Memory B cell (primary cell): Measurements from ENCODE around the gene TPCN2.
"Not testable (repeated sequence)": the region's sequence is repeated elsewhere in the genome, so short reads cannot be mapped to it uniquely, and the experiment has no call there.

Experiments
- ATAC-seq: fragments of 150-1000 bp; cut with Tn5 transposase; 2 replicates; pipeline ENCODE4 v1.10.0; 2021; ENCODE audit warnings: low read depth, mild to moderate bottlenecking, moderate library complexity
- DNase-seq, 2 donors: peaks; one replicate each; pipeline ENCODE4 v3.0.0; 2022; ENCODE audit warnings: low spot score in 2 of 2
- H3K27ac Mint-ChIP-seq: one replicate; pipeline ENCODE4 v1.8.0; 2022; ENCODE audit warnings: mild to moderate bottlenecking, moderate library complexity, mixed read lengths
- H3K27me3 Mint-ChIP-seq: one replicate; pipeline ENCODE4 v1.8.0; 2022; ENCODE audit warnings: mixed read lengths
- H3K36me3 Mint-ChIP-seq: one replicate; pipeline ENCODE4 v1.8.0; 2022; ENCODE audit warnings: mild to moderate bottlenecking, mixed read lengths
- H3K4me1 Mint-ChIP-seq: one replicate; pipeline ENCODE4 v1.8.0; 2022; ENCODE audit warnings: mixed read lengths
- H3K4me3 Mint-ChIP-seq: one replicate; pipeline ENCODE4 v1.8.0; 2022; ENCODE audit warnings: mild to moderate bottlenecking, moderate library complexity, mixed read lengths
- H3K9me3 Mint-ChIP-seq: one replicate; pipeline ENCODE4 v1.8.0; 2022; ENCODE audit warnings: mixed read lengths

The TPCN2 gene

DNA sequence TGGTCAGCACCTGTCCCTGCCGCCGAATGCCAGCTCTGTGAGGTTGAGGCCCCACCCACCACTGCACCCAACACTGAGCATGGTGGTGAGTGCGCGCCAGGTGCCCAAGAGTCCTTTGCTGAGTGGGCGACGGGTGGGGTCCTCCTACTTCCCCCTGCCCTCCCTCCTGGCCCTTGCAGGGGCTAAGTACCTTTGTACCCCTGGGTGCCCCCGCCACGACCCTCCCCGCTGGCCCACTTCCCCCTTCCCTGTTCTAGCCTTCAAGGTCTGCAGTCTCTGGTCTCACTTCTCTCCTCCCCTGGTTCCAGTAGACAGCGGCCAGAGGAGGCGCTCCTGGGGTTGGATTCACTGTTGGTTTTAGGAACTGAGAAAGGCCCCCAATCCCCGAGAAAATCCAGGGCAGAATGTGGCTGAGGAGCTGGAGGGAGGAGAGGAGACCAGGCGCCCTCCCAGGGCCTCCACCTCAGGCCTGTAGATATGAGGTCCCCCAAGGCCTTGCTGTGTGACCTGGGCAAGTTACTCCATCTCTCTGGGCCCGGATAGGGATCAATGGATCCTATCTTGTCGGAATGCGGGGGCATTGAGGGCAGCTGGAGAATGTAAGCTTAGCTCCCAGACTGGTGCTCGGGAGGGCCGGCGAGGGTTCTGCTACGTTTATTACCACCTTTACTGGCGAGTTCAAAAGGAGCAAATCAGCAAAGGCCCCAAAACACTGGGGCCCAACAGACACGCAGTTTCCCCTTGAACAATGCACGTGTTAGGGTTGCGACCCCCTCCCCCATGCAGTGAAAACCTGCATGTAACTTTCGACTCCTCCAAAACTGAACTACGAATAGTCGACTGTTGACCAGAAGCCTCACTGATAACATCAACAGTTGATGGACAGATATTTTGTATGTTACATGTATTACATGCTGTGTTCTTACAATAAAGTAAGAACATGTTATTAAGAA is 75.1 kb downstream of the TPCN2 start:
- Mint-ChIP-seq H3K4me3 (peak overlapping the region; percentile 76), H3K36me3 (peaks cover 5% of the 10 kb centered on the region), H3K4me1 (peaks cover 22% of the 10 kb centered on the region), H3K9me3 (peaks cover 5% of the 10 kb centered on the region), H3K27ac (peak overlapping the region; percentile 75), H3K27me3 (peaks cover 2% of the 10 kb centered on the region)
- no peak for DNase-seq
- ATAC-seq: peak; percentile 29

DNA sequence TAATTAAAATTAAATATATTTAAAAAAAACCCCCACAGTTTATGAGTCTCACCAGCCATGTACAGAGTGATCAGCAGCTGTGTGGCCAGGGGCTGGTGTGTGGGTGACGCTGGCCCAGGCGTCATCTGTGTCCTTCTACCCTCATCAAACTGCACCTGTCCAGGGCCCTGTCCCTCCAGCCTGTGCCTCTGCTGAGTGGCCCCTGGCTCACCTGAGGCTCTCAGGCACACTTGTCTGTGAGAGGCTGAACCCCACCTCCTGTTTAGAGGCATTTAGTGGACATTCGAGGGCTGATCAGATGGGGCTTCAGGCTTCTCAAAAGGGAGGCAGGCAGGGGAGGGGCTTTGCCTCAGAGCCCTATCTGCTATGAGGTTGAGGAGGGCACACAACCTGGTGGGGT is 77.1 kb downstream of the TPCN2 start:
- H3K9me3 Mint-ChIP-seq: peaks cover 9% of the 10 kb centered on the region
- H3K27me3 Mint-ChIP-seq: peaks cover under 1% of the 10 kb centered on the region
- H3K4me3 Mint-ChIP-seq: no peak overlapping the region
- peaks cover 8% of the 10 kb centered on the region for H3K36me3 Mint-ChIP-seq
- no peak overlapping the region for H3K27ac Mint-ChIP-seq
- DNase-seq (no peak), ATAC-seq (no peak)
- peaks cover 21% of the 10 kb centered on the region for H3K4me1 Mint-ChIP-seq

DNA sequence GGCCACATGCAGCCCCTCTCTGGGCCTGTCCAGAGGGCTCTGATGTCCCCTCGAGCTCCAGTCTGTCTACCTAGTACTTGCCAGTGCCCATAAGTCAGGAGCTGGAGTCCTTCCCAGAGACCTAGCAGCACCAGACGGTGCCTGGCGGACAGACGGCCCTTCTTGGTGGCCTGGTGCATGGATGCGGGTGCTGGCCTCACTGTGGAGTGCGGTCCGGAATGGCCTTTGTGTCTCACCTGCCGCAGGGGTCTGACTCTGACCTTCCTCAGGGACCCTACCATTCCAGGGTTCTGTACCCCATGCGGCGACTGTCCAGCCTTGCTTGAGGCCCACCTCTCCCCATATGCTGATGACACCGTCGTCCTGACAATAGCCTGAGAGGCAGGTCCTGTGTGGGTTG is 77.6 kb downstream of the TPCN2 start:
- Mint-ChIP-seq H3K27me3 (no peaks in the 10 kb centered on the region), H3K4me1 (peaks cover 17% of the 10 kb centered on the region), H3K36me3 (peaks cover 8% of the 10 kb centered on the region), H3K27ac (no peak overlapping the region), H3K9me3 (peaks cover 9% of the 10 kb centered on the region), H3K4me3 (no peak overlapping the region)
- ATAC-seq: no peak
- no peak for DNase-seq

DNA sequence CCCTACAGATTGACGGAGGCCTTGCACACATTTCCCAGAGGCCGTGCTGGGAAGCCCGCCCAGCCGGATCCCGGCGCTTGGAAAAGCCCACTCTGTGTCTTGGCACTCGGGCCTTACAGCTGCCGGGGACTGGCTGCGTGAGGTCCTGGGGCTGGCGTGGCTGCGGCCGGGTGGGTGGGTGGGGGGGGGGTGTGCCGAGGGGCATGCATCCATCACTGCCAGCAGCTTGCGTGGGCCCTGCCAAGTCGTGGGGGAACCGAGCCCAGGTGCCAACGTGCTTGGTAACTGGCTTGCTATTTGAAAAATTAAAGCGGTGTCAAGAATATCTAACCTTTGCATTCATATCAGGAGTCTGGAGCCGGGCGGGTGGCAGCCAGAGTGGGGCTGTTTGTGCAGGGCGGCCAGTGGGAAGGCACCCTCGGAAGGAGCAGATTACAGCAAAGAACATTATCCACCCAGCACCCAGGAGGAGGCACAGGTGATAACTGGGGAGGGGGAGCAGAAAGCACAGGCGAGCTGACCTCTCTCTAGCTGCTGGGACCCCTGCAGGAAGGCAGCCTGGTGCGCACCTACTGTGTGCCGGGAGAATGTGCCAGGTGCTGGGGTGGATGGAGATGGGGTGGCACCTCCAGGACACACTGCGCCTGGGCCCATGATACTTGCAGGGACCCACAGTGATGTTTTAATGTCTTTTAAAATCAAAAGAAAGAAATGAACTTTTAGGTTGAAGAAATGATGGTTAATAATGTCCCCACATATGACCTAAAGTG is 78.5 kb downstream of the TPCN2 start:
- H3K4me3 Mint-ChIP-seq: no peak overlapping the region
- H3K27me3 Mint-ChIP-seq: no peaks in the 10 kb centered on the region
- peaks cover 6% of the 10 kb centered on the region for H3K36me3 Mint-ChIP-seq
- DNase-seq (no peak), ATAC-seq (no peak)
- H3K27ac Mint-ChIP-seq: no peak overlapping the region
- H3K9me3 Mint-ChIP-seq: peaks cover 9% of the 10 kb centered on the region
- H3K4me1 Mint-ChIP-seq: peaks cover 13% of the 10 kb centered on the region

DNA sequence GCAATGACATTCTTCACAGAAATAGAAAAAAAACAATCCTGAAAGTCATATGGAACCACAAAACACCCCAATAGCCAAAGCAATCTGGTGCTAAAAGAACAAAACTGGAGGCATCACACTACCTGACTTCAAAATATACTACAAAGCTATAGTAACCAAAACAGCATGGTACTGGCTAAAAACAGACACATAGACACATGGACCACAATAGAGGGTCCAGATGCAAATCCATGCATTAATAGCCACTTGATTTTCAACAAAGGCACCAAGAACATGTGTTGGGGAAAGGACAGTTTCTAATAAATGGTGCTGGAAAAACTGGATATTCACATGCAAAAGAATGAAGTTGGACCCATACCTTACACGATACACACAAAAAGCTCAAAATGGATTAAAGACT is 79.2 kb downstream of the TPCN2 start:
- Mint-ChIP-seq H3K36me3 (peaks cover 6% of the 10 kb centered on the region), H3K9me3 (peaks cover 9% of the 10 kb centered on the region), H3K4me3 (no peak overlapping the region), H3K27ac (no peak overlapping the region), H3K27me3 (no peaks in the 10 kb centered on the region), H3K4me1 (peaks cover 7% of the 10 kb centered on the region)
- ATAC-seq (no peak), DNase-seq (no peak)

DNA sequence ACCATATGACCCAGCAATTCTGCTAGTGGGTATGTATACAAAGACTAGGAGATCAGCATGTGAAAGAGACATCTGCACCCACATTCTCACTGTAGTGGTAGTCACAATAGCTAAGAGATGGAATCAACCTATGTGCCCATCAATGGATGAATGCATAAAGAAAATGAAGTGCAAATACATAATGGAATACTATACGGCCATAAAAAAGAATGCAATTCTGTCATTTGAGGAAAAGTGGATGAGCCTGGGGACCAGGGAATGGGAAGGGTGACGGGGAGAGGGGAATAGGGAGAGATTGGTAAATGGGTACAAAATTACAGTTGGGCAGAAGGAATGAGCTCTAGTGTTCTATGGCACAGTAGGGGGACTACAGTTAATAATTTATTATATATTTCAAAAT is 80.3 kb downstream of the TPCN2 start:
- DNase-seq (no peak), ATAC-seq (no peak)
- no peak overlapping the region for H3K27ac Mint-ChIP-seq
- no peak overlapping the region for H3K4me3 Mint-ChIP-seq
- H3K4me1 Mint-ChIP-seq: peaks cover 5% of the 10 kb centered on the region
- H3K36me3 Mint-ChIP-seq: peaks cover 6% of the 10 kb centered on the region
- peaks cover 12% of the 10 kb centered on the region for H3K9me3 Mint-ChIP-seq
- H3K27me3 Mint-ChIP-seq: no peaks in the 10 kb centered on the region

DNA sequence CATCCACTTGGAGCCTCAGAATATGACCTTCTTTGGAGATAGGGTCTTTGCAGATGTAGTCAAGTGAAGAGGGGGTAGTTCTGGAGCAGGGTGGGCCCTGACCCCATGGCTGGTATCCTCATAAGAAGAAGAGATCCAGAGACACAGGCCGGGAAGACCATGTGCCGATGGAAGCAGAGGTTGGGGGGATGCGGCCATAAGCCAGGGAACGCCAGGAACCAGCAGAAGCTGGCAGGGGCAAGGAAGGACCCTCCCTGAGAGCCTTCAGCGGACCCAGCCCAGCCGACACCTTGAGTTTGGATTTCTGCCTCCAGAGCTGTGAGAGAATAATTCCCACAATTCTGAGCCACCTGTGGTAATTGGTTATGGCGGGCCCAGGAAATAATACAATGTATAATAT is 80.9 kb downstream of the TPCN2 start:
- H3K27me3 Mint-ChIP-seq: no peaks in the 10 kb centered on the region
- peaks cover 8% of the 10 kb centered on the region for H3K36me3 Mint-ChIP-seq
- H3K27ac Mint-ChIP-seq: no peak overlapping the region
- peaks cover 3% of the 10 kb centered on the region for H3K4me1 Mint-ChIP-seq
- no peak overlapping the region for H3K4me3 Mint-ChIP-seq
- ATAC-seq: no peak
- DNase-seq: no peak
- H3K9me3 Mint-ChIP-seq: peaks cover 13% of the 10 kb centered on the region

DNA sequence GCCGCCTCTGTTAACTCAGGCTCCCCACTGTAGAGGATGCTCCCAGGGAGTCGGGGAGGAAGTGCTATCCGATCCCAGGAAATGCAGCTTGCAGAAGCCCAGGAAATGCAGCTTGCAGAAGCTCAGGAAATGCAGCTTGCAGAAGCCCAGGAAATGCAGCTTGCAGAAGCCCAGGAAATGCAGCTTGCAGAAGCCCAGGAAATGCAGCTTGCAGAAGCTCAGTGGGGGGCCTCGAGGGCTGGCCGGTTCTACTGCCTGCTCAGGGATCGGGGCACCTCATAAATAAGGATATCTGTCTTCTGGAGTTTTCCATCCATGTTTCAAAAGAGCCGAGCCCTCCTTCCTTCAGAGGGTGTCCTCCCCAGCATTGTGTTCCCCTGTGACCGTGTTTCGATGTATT is 81.9 kb downstream of the TPCN2 start:
- Mint-ChIP-seq H3K27me3 (no peaks in the 10 kb centered on the region), H3K36me3 (peaks cover 8% of the 10 kb centered on the region), H3K4me3 (no peak overlapping the region), H3K9me3 (peaks cover 13% of the 10 kb centered on the region), H3K27ac (no peak overlapping the region), H3K4me1 (peaks cover 3% of the 10 kb centered on the region)
- DNase-seq (no peak), ATAC-seq (no peak)

DNA sequence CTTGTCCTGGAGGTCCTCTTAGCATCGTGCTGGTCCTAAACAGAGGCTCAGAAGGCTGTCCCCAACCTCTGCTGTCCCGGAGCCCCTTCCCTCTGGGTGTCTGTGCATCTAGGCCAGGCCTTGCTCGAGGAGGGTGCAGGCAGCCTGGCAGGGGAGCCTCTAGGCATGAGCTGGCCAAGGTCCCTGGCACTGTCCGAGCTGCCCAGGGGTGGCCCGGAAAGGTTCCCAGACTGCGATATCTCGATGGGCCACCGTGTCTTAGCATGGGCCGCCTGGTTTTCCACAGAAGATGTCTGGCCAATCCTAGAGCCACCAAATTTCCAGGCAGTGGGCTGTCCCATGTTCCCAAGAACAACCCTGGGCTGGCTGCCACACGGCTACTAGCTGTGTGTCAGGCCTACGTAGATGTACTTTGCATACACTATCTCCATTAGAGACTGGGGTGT is 82.4 kb downstream of the TPCN2 start:
- peaks cover 7% of the 10 kb centered on the region for H3K4me1 Mint-ChIP-seq

DNA sequence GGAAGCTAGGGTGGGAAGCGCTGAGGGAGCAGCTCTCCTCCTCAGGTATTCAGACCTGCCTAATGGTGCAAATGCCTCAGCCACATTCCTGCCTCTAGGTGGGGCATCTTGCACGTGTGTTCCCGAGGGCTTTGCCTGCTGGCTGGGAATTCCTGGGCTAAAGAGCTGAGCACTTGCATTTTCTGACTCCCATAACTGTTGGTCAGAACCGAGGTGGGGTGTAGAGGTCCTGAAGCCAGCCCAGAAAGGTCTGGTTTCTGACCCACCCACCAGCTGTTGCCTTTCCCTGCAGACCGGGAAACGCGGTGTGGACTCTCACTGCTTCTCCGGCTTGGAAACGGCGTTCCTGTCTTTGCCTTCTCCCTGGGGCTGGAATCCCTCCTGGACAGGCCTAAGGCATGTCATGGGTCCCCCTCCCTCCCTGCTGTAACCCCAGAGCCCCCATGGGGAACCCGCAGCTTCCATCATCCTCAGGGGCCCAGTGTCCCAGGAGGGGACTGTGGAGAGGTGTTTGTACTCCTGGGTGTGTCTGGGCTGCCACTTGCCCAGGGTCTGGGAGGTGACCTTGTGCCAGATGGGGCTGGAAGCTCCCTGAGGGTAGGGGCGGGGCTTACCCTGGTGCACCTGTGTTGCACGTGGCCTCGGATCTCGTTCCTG is 83.0 kb downstream of the TPCN2 start:
- no peak overlapping the region for H3K4me3 Mint-ChIP-seq
- H3K36me3 Mint-ChIP-seq: peaks cover 12% of the 10 kb centered on the region
- H3K27ac Mint-ChIP-seq: no peak overlapping the region
- peaks cover 7% of the 10 kb centered on the region for H3K4me1 Mint-ChIP-seq
- DNase-seq (no peak), ATAC-seq (no peak)
- H3K9me3 Mint-ChIP-seq: peaks cover 13% of the 10 kb centered on the region
- no peaks in the 10 kb centered on the region for H3K27me3 Mint-ChIP-seq

More for the DNA sequence above, 82.4 kb downstream of the TPCN2 start:
- H3K27ac Mint-ChIP-seq: no peak overlapping the region
- H3K27me3 Mint-ChIP-seq: no peaks in the 10 kb centered on the region
- peaks cover 13% of the 10 kb centered on the region for H3K9me3 Mint-ChIP-seq
- DNase-seq (no peak), ATAC-seq (no peak)
- H3K4me3 Mint-ChIP-seq: no peak overlapping the region
- H3K36me3 Mint-ChIP-seq: peaks cover 10% of the 10 kb centered on the region

DNA sequence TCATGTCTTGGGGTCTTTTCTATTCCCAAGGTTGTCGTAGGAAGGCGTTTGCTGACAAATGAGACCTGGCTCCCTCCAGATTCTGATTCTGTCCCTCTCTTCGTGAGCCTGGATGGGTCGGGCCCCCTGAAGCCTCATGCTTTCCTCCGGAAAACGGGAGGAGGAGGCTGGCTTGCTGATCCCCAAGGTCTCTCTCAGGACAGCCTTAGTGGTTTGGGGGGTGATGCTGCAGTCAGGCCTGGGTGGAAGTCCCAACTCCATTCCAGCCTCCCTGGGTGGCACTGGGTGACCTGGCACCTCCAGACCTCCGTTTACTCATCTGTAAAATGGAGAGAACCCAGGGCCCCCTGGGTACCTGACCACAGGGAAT is 83.6 kb downstream of the TPCN2 start:
- peaks cover 7% of the 10 kb centered on the region for H3K4me1 Mint-ChIP-seq
- H3K36me3 Mint-ChIP-seq: peaks cover 12% of the 10 kb centered on the region
- DNase-seq (no peak), ATAC-seq (no peak)
- H3K27ac Mint-ChIP-seq: no peak overlapping the region
- H3K9me3 Mint-ChIP-seq: peaks cover 13% of the 10 kb centered on the region
- no peak overlapping the region for H3K4me3 Mint-ChIP-seq
- no peaks in the 10 kb centered on the region for H3K27me3 Mint-ChIP-seq

DNA sequence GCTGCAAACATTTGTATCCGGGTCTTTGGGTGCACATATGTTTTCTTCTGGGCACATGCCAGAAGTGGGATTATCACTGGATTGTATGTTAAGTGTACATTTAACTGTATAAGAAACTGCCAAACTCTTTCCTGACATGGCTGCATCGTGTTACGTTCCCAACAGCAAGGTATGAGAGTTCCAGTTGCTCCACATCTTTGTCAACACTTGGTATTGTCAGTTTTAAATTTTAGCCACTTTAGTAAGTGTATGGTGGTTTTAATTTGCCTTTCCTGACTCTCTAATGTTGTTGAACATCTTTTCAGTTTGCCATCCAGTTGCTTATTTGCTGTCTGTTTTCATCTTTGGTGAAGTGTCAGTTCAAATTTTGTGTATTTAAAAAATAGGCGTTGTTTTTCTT is 84.5 kb downstream of the TPCN2 start:
- Mint-ChIP-seq H3K4me3 (no peak overlapping the region), H3K9me3 (peaks cover 9% of the 10 kb centered on the region), H3K36me3 (peaks cover 11% of the 10 kb centered on the region), H3K4me1 (peaks cover 7% of the 10 kb centered on the region), H3K27ac (no peak overlapping the region), H3K27me3 (no peaks in the 10 kb centered on the region)
- ATAC-seq: no peak
- no peak for DNase-seq

DNA sequence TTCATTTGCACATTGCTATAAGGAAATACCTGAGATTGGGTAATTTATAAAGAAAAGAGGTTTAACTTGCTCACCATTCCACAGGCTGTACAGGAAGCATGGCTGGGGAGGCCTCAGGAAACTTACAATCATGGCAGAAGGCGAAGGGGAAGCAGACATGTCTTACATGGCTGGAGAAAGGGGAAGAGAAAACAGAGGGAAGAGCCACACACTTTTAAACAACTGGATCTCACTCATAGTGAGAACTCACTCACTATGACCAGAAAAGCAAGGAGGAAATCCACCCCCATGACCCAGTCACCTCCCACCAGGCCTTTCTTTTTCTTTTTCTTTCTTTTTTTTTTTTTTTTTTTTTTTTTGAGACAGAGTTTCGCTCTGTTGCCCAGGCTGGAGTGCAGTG is 85.5 kb downstream of the TPCN2 start:
- H3K36me3 Mint-ChIP-seq, H3K27ac Mint-ChIP-seq, DNase-seq, H3K27me3 Mint-ChIP-seq, H3K4me3 Mint-ChIP-seq, H3K4me1 Mint-ChIP-seq, H3K9me3 Mint-ChIP-seq, ATAC-seq: not testable (repeated sequence)

DNA sequence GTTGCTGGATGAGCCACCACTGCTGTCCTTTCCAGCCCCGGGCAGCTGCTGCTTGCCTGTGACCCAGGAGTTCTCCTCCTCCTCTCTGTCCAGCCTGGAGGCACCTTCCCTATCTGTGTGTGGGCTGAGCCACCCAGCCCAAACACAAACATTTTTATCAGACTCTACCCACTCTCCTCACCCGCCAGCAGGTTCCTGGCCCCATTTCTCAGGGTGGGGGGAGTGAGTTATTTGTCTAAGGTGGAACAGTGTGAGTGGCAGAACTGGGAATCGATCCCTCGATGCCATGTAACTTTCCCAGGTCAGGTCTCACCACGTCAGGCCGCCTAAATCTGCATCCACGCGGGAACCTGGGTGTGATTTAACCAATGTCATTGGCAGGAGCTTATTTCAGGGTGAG is 86.2 kb downstream of the TPCN2 start:
- Mint-ChIP-seq H3K27me3 (no peaks in the 10 kb centered on the region), H3K27ac (no peak overlapping the region), H3K36me3 (peaks cover 6% of the 10 kb centered on the region), H3K4me1 (peaks cover 7% of the 10 kb centered on the region), H3K9me3 (peaks cover 5% of the 10 kb centered on the region), H3K4me3 (no peak overlapping the region)
- DNase-seq (no peak), ATAC-seq (no peak)
